SW 1271 (cell line): ENCODE results near the gene METTL4.

Experiments used
- DNase-seq, 2 experiments: peaks; one replicate each; lab custom pipeline; 2025; lab: John Stamatoyannopoulos, UW

The METTL4 gene

GRCh38 chr18:2571200-2572170 lies at the start of gene METTL4, which contains the start of gene NDC80:
Gene METTL4 (minus strand): TSS chr18:2571505. CDS start chr18:2567216, 4,289 bp downstream.
Gene NDC80 (plus strand): TSS chr18:2571557. CDS start chr18:2572986, 1,429 bp downstream.
- DNase-seq = peak; percentile 60 to 67

GRCh38 chr18:2618009-2618408 lies 46.7 kb upstream of the METTL4 start:
- DNase-seq = no peak

GRCh38 chr18:2617401-2617998 lies 46.2 kb upstream of the METTL4 start:
- no peak for DNase-seq

- DNase-seq = no peak
These were observed 41.7 kb upstream of the METTL4 start for GRCh38 chr18:2612996-2613395.

GRCh38 chr18:2610549-2610948 lies 39.2 kb upstream of the METTL4 start:
- DNase-seq = no peak

- no peak for DNase-seq
These were observed 38.3 kb upstream of the METTL4 start for GRCh38 chr18:2609604-2610003.

GRCh38 chr18:2606335-2606734 lies 35.0 kb upstream of the METTL4 start:
- no peak for DNase-seq

- no peak for DNase-seq
These were observed 31.5 kb upstream of the METTL4 start for GRCh38 chr18:2602844-2603243.

GRCh38 chr18:2597639-2598038 lies 26.3 kb upstream of the METTL4 start:
- DNase-seq = no peak

- DNase-seq = no peak
These were observed 19.0 kb upstream of the METTL4 start for GRCh38 chr18:2590303-2590702.

GRCh38 chr18:2589345-2590068 lies 18.2 kb upstream of the METTL4 start:
- no peak for DNase-seq

- no peak for DNase-seq
These were observed 17.5 kb upstream of the METTL4 start for GRCh38 chr18:2588666-2589344.

GRCh38 chr18:2587788-2588187 lies 16.5 kb upstream of the METTL4 start:
- no peak for DNase-seq

GRCh38 chr18:2573408-2573807 lies 2.1 kb upstream of the METTL4 start:
- no peak for DNase-seq

GRCh38 chr18:2572892-2573291 lies 1.6 kb upstream of the METTL4 start:
- no peak for DNase-seq

- no peak for DNase-seq
These were observed 865 bp upstream of the METTL4 start for GRCh38 chr18:2572171-2572569.

GRCh38 chr18:2570772-2571199 lies 519 bp downstream of the METTL4 start:
- peak; percentile 33 to 67 for DNase-seq

GRCh38 chr18:2569338-2570207 lies 1.7 kb downstream of the METTL4 start:
- no peak for DNase-seq

GRCh38 chr18:2568605-2569004 lies 2.7 kb downstream of the METTL4 start:
- no peak for DNase-seq

- no peak for DNase-seq
These were observed 3.2 kb downstream of the METTL4 start for GRCh38 chr18:2568129-2568528.

- DNase-seq = no peak
These were observed 6.9 kb downstream of the METTL4 start for GRCh38 chr18:2564373-2564772.
